Activated CD4-positive, alpha-beta T cell treated with anti-CD3 and anti-CD28 coated beads for 48 hours (primary cell): Measurements from ENCODE around the gene HMGCS2.

ENCODE experiments used
- DNase-seq: peaks from one replicate; pipeline ENCODE4 v3.0.0-alpha.2; 2020

The HMGCS2 gene

DNA sequence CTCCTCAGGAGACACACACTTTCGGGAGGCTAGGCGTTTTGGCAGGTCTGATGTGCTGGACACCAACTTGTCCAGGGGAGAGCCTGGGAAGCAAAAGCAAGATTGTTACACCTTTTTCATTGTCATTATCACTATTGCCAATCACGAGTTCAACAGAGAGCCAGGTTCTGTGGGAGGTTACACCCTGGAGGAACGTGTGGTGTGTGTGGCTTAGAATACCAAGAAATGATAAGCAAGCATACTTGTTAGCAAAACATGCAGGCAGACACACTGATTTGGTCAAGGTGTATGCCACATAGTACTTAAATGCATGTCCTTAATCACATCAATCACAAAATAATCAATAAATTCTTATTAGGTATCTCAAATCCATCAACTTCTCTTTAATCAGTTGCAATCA, 16.1 kb downstream of the HMGCS2 start:
- DNase-seq = no peak

DNA sequence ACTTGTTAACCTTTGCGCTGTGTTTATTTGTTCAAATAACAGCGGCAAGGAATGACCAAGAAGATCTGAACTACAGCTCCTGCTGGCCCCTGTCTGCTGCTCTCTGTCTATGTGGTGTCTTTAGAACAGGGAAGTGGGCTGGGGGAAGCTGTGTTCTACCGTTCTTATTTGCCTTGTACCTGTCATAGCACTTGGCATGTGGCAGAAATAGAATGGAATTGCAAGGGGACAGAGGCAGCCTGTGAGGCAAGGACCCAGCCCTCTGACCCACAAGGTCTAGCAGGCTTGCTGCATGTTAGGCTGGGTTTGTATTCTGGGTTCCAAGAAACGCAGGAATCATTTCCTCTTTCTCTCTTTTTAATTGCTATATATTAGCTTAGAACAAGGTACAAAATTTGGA, 20.7 kb downstream of the HMGCS2 start:
- DNase-seq = no peak

DNA sequence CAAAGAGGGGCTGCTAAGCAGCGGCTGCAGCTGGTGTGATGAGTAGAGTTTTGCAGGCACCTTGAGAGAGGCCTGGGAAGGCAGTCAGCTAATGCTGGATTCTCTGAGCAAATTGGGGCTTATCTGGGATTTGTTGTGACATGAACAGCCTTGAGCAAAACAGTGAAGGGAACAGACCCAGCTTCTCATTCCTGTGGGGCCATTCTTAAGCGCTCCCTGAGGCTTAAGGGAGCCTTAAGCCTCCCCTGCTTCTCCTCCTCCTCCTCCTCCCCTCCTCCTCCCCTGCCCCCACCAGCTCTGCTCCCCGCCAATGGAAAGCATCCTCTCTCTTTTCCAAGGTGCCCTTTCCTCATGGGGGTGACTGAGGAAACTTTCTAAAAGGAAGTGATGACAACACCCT, 21.3 kb downstream of the HMGCS2 start:
- DNase-seq = no peak

DNA sequence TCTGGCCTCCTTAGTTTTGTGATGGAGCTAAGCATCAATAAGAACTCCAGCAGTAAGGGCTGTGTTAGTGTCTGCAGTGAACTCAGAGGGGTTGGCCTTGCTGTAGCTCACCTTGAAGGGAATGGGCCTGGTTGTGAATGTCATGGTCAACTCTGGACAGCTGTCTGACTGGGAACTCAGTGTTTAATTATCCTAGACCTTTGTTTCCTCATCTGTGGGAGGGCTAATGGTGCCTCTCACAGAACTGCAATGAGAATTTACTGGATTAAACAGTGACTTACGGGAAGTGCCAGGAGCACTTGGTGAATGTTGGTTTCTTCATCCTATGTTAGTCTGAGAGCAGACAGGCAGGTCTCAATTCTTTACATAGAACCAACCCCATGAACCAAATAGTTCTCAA, 23.7 kb downstream of the HMGCS2 start:
- DNase-seq = no peak

DNA sequence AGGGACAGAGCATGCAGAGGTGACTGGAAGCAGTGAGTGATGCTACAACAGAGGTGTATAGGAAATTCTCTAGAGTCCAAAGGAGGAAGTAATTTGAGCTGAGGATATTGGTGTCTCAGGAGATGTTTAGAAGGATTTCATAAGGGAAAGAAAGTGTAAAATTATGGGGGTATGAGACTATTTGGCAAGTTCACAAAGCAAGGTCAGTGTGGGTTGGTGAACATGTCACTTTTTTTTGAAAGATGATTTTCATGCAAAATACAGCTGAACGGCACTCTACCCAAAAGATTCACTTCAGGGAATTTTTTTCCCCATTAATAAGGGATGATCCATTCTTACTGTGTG, 24.1 kb downstream of the HMGCS2 start:
- DNase-seq = no peak

DNA sequence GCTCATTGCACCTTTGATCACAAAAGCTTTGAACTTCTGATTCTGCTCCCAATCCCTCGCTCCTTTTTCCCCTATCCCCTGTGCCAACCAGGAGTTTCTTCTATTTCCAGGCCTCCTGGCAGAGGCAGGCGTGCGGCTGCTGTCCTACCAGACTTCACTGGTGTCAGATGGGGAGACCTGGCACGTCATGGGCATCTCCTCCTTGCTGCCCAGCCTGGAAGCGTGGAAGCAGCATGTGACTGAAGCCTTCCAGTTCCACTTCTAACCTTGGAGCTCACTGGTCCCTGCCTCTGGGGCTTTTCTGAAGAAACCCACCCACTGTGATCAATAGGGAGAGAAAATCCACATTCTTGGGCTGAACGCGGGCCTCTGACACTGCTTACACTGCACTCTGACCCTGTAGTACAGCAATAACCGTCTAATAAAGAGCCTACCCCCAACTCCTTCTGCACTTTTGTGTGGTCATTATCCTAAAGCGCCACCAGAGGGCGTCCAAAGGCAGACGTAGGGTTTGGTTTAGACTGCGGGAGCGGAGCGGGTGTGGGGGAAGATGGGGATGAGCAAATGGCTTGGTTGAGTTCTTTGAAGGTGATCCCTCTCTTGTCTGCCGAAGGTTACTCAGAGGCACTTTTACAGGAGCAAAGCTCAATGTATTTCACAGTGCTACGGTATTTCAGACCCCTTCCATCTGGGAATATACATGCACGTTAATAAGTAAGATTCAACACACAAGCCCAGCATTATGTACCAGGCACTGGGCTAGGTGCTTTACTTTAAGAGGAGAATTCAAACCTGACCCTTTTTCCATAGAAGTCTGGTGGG, 24.7 kb downstream of the HMGCS2 start:
- peak; percentile 67 for DNase-seq

DNA sequence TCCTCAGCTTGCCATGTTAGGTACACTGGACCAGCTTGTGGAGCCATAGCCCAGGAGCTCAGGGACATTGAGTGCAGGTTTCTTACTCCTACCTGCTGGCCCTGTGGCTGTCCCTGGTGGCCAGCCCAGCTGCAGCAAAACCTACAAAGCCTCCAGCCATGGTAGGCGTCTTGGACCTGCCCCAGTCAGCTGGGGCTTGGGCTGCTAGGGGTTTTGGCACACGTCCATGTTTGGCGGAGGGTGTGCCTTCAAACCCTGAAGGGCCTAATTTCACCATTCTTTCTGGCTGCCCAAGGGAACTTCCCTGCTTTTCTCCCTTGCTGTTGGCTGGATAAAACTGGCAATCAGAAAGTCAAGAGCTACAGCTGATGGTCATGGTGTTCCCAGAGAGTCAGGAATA, 25.4 kb downstream of the HMGCS2 start:
- DNase-seq = no peak

DNA sequence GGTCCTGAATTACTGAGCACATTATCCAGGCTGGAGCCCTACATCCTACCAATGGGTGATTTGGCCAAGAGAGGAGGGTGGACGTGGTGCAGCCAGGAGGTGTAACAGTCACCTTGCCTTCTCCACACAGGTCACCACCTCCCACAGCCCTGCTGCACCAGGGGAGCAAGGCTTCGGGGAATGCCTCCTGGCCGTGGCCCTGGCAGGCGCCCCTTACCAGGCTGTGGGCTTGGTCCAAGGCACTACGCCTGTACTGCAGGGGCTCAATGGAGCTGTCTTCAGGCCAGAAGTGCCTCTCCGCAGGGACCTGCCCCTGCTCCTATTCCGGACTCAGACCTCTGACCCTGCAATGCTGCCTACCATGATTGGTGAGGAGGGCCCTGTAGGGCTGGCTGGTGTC, 26.0 kb downstream of the HMGCS2 start:
- DNase-seq = no peak

DNA sequence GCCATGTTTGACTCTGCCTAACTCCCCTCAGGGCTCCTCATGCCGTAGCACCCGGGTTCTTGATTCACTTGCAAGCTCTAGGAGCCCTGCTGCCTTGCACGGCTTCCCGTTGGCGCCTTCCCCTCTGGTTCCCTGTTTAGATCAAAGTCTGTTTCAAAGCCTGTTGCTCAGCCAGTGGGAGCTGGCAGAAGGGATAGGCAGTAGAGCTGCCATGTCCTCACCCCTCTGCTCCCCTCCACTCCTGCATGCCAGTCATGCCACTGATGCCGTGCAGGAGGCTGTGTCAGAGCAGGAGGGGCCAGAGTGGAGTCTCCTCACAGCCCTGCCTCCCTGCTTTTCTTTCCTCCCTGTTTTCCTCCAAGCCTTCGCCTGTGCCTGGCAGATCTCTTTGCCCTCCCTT, 26.5 kb downstream of the HMGCS2 start:
- no peak for DNase-seq

DNA sequence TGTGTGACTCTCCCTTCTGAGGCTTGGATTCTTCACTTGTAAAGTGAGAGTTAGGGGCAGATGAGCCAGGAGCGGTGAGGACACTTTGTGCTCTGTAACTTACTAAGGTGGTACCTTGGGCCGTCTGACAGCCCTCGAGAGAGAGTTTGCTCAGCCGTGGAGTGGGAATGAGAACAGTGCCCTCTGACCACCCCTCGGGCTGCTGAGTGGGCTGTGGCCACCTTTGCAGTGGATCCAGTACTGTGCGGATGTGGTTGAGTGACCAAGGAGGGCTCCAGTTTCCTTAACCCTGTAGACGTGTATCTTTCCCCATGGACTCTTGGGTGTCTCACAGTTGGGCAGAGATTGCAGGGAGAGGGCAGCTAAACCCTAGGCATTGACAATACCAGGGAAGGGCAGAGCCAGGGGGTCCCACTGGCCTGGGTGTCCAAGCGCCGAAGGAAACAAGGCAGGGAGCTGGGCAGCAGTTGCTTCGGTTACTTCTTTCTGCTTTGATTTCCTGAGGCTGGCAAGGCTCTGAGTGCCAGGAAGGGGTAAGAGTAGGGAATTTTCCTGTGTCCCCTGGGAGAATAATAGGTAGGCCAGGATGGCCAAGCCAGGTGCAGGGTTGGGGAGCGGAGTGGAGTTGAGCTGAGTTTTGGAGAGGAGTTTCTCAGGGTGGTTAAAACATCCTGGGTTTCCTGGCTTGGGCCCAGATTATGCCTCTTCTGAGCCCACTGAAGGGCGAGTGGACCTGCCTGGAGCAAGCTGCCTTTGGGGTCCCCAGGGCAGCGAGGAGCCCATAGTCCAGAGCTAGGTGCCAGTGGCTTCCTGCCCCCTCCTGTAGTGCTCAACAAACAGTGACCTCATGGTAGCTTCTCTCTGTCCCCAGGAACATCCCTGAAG, 27.6 kb downstream of the HMGCS2 start:
- no peak for DNase-seq

DNA sequence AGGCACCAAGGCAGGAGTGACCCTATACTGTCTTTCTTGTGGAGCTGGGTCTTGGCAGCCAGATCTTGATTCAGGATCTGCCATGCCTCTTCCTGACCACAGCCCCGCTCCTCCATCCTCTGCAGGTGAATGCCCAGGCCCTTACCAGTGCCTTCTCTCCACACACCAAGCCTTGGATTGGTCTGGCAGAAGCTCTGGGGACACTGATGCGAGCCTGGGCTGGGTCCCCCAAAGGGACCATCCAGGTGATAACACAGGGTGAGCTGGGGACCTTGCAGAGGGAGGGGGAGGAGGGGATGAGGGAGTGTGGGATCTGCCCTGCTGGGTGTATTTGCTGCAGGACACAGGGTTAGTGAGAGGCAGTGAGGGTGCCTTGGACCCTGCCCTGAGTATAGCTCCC, 28.4 kb downstream of the HMGCS2 start:
- DNase-seq = no peak

DNA sequence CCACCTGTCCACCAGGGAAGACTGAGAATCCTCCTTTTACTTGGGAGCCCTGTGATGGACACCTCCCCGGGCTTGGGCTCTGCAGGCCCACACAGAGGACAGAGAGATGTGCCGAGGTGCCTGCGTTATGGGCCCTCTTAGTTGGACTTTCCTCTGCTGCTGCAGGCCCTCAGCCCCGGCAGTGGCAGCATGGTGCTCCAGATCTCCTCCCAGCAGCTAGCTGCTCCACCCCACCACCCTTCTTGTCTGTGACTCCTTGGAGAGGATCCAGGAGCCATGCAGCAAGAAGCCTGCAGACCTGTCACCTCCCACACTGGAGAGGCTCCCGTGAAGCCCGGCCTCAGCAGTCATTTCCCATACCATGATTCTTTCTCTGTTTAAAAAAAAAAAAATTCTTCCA, 29.6 kb downstream of the HMGCS2 start:
- DNase-seq = no peak

DNA sequence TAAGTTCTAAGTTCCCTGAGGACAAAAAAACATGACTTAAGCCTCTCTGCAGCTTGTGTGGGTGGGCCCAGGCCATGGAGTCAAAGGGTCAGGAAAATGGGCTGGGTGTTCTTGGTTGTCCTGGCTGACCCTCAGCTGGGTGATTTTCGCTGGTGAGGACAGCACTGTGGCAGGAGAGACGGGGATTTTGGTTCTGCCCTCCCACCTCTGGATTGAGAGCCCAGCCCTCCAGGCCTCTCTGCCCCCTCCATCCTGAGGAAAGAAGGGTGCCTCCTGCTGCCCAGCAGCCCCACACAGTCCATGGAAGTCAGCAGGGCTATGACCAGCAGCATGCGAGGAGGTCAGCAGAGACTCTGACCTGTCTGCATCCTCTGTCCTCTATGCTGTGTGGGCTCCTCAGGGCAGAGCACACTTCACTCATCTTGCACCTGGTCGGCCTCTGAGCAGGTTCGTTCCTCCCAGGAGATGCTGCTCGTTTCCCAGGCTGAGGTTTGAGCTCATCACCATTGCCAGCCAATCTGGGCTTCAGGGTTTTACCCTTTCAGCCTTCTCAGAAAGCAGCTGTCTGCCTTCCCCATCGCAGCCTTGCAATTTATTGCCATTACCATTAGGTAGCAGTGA, 30.5 kb downstream of the HMGCS2 start:
- no peak for DNase-seq

DNA sequence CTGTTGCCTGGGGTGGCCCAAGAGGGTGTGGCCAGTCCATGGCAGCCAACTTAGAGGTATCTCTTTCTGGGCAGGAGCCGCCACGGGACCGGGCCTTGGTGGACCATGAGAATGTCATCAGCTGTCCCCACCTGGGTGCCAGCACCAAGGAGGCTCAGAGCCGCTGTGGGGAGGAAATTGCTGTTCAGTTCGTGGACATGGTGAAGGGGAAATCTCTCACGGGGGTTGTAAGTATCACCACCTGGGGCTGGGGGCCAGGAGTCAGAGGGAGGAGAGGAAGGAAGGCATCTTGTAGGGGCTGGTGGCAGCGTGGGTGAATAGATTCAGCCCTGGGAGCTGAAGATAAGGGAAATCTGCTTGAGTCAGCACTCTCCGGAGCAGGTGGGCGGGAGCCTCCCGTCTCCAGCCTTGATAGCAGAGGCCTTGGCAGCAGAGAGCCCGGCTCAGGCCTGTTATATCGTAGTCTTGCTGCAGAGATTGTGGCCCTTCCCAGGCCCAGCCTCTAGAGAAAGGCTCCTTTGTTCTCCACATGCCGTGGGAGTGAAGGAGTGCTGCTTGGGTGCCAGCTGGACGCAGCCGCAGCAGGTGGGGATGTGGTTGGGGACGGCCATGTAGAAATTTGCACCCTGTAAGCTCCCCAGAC, 31.5 kb downstream of the HMGCS2 start:
- no peak for DNase-seq

DNA sequence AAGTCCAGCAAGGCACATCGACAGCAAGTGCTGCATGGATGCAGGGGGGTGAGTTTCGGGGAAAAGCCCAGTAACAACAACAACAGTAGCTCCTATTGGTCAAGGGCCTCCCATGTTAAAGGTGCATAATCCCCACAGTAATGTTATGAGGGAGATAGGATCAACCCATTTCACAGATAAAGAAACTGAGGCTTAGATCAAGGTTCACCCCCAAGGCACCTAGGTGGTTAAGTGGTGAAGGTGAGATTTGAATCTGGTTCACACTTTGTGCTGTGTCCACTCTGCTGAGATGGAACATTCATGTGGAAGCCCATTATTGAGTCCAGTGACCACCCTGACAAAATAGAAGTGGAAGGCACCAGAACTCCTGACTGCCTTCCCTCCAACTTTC, 32.1 kb downstream of the HMGCS2 start:
- DNase-seq = no peak

DNA sequence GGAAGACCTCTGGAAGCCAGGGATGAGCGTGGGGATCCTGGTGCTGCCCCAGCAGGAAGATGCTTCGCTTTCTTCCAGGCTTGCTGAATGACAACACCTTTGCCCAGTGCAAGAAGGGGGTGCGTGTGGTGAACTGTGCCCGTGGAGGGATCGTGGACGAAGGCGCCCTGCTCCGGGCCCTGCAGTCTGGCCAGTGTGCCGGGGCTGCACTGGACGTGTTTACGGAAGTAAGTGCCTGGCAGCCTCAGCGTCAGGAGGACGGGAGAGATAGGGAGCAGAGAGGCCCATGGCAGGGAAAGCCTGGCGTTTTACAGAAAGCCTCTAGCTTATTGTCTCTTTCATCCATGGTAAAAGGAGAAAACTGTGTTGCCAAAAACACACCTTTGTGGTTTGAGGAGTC, 33.5 kb downstream of the HMGCS2 start:
- DNase-seq = no peak

DNA sequence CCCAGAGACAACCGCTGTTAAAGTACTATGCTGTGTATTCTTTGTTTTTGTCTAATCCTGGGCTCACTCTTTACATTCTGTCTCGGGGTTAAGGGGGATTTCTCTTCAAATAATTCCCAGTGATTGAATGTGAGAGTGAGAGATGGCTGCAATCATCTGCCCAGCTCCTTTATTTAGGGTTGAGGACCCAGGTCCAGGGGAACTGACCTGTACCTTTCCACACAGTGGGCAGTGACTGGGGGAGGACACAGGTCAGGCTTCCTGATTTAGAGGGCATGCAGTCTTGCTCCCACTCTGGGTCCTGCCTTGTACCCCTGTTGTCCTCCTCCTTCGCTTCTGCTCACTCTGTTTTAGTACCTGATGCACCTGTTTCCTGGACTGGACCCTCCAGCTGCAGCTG, 35.0 kb downstream of the HMGCS2 start:
- DNase-seq = no peak

DNA sequence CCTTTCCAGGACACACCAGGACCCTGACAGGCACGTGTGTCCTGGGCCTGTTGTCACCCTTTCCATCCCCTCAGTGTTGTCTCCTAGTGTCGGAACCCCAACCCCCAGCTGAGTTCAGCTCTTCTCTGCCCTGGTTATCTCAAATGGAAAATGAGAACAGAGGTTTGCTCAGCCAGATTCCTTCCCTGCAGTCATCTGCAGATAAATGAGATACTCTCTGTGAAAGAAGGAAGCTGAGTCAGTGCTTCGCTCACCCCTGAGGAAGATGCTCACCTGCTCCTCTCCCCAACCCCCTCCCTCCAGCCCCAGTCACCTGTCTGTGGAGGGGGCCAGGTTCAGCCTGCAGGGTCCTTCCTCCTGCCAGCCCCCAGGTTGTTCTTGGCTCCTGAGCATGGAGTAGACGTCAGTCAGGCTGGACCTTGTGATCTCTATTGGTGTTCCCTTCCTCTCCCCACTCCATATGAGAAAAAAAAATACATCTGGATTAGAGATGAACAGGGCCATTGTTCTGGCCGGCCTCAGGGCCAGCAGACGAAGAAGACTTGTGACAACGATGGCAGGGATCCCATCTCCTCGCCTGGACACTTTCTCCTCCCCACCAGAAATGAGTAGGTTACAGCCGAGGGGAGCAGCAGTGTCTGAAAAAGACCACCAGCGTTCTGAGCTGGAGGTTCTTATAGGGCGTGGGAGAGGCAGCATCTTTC, 36.1 kb downstream of the HMGCS2 start:
- no peak for DNase-seq

DNA sequence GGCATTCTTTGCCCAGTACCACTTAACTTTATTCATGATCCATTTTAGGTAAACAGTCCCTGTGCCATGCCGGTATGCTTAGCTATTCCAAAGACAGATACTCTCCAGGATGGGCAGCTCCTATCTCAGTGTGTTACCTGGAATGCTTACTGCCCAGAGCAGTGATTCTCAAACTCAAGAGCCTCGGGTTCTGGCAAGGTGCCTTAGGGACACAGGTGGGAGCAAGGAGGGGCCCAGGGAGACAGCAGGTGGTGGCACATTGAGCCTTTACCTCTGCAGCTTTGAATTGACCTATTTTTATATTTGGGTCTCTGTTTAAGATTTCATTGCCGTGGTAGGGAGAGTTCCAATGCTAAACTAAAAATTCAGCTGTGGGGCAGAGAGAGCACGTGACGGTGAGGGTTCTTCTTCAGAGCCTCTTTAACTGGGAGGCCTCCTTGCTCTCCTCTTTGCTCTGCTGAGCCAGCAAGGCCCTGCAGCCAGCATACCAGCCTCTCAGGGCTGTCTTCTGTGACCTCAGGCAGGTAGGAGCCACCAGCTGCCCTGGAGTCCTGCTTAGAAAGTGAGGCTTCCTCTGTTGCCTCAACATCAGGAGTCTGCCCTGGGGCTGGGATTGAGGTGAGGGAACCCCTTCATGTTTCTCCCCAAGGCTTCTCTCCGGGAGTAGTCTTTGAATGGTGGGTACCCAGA, 36.8 kb downstream of the HMGCS2 start:
- DNase-seq = no peak

DNA sequence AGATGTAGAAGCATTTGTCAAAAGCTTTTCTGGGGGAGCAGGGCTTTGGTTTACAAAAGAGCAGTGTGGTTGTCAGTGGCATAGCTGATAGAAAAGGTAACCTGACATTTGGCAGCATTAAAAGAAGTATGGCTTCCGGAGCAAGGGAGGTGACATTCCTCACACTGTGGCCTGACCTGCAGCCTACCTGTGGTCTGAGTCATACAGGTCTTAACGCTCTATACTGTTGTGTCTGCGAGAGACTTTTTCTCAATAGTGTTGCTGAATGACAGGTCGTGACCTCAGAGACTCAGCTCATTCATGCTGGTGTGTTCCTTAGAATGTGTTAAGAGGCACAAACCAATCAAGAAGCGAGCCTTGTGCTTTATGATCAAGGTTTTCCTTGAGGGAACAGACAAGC, 37.6 kb downstream of the HMGCS2 start:
- no peak for DNase-seq

DNA sequence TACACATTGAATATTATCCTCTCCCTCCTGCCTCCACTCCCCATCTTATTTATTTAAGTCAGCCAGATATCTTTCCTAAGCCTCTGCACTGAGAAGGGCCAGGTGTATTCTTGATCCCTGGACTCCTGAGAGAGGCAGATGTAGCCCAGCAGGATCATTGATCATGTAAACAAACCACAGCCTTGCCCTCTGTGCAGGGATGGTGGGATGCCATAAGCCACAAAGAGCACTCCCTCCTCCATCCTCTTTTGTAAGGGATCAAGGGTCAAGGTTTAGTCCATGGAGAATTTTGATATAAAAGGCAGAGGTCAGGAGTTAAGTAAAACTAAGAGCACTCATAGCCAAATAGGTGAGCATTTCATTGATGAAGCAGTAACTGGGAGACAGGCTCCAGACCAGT, 39.7 kb downstream of the HMGCS2 start:
- no peak for DNase-seq

DNA sequence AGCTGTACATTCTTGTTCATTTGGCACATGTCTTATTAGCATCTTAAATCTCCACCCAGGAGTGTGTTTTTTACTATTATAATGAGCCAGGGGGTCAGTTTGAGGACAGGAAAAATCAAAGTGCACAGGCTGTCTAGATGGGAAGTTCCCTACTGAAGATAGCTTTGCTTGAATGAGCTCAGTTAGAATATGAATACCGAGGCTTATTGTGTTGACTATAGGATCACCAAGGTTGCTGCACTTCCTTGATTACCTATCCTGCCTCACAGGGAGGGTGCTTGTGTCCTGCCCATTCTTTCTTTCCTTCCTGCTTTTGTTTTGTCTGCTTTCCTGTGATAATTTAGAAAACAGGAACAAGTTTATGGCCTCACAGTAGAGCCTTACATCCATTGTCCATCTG, 40.7 kb downstream of the HMGCS2 start:
- DNase-seq = no peak
